HUES6 (cell line): ENCODE measurements around the gene PCSK5.

ENCODE experiments used
- H3K27ac ChIP-seq: 2 replicates; pipeline ENCODE4 v1.7.0; 2013; ENCODE audit warnings: low read depth, mild to moderate bottlenecking, low read length, inconsistent platforms
- H3K27me3 ChIP-seq: 2 replicates; pipeline ENCODE4 v1.6.1; 2013; ENCODE audit warnings: low read length; ENCODE audit not compliant: control insufficient read depth, insufficient read depth
- H3K36me3 ChIP-seq: 2 replicates; pipeline ENCODE4 v1.6.1; 2013; ENCODE audit warnings: low read length; ENCODE audit not compliant: control insufficient read depth, insufficient read depth
- H3K4me1 ChIP-seq: 2 replicates; pipeline ENCODE4 v1.6.1; 2013; ENCODE audit warnings: low read length; ENCODE audit not compliant: control insufficient read depth, insufficient read depth
- H3K4me3 ChIP-seq: 2 replicates; pipeline ENCODE4 v1.5.1; 2013; ENCODE audit warnings: low read depth, low read length
- H3K9ac ChIP-seq: one replicate; pipeline ENCODE4 v1.6.1; 2013; ENCODE audit warnings: mild to moderate bottlenecking, low read length
- H3K9me3 ChIP-seq: 2 replicates; pipeline ENCODE4 v1.6.1; 2013; ENCODE audit warnings: low read depth, low read length; ENCODE audit not compliant: control insufficient read depth, insufficient read depth

Gene PCSK5

GRCh38 chr9:76399856-76400255 lies 509.4 kb downstream of the PCSK5 start:
- Histone ChIP-seq H3K9me3 (no peaks in the 10 kb centered on the region), H3K9ac (no peak overlapping the region), H3K27ac (no peak overlapping the region), H3K27me3 (no peaks in the 10 kb centered on the region), H3K4me1 (no peaks in the 10 kb centered on the region), H3K36me3 (no peaks in the 10 kb centered on the region), H3K4me3 (no peak overlapping the region)

- Histone ChIP-seq H3K9ac (no peak overlapping the region), H3K9me3 (no peaks in the 10 kb centered on the region), H3K4me1 (no peaks in the 10 kb centered on the region), H3K36me3 (no peaks in the 10 kb centered on the region), H3K27me3 (no peaks in the 10 kb centered on the region), H3K27ac (no peak overlapping the region), H3K4me3 (no peak overlapping the region)
Measured at GRCh38 chr9:76400534-76401096, 510.1 kb downstream of the PCSK5 start.

- Histone ChIP-seq H3K9me3 (no peaks in the 10 kb centered on the region), H3K4me1 (no peaks in the 10 kb centered on the region), H3K27ac (no peak overlapping the region), H3K27me3 (no peaks in the 10 kb centered on the region), H3K4me3 (no peak overlapping the region), H3K36me3 (no peaks in the 10 kb centered on the region), H3K9ac (no peak overlapping the region)
Measured at GRCh38 chr9:76401176-76401575, 510.7 kb downstream of the PCSK5 start.

- Histone ChIP-seq H3K4me3 (no peak overlapping the region), H3K36me3 (no peaks in the 10 kb centered on the region), H3K4me1 (no peaks in the 10 kb centered on the region), H3K9ac (no peak overlapping the region), H3K27me3 (no peaks in the 10 kb centered on the region), H3K9me3 (no peaks in the 10 kb centered on the region), H3K27ac (no peak overlapping the region)
Measured at GRCh38 chr9:76401580-76402354, 511.3 kb downstream of the PCSK5 start.

GRCh38 chr9:76403352-76403751 lies 512.9 kb downstream of the PCSK5 start:
- Histone ChIP-seq H3K9ac (no peak overlapping the region), H3K9me3 (no peaks in the 10 kb centered on the region), H3K27me3 (no peaks in the 10 kb centered on the region), H3K27ac (no peak overlapping the region), H3K36me3 (no peaks in the 10 kb centered on the region), H3K4me3 (no peak overlapping the region), H3K4me1 (no peaks in the 10 kb centered on the region)

- Histone ChIP-seq H3K9ac (no peak overlapping the region), H3K9me3 (no peaks in the 10 kb centered on the region), H3K27me3 (no peaks in the 10 kb centered on the region), H3K27ac (no peak overlapping the region), H3K4me1 (no peaks in the 10 kb centered on the region), H3K36me3 (no peaks in the 10 kb centered on the region), H3K4me3 (no peak overlapping the region)
Measured at GRCh38 chr9:76404401-76404800, 513.9 kb downstream of the PCSK5 start.

- Histone ChIP-seq H3K9me3 (no peaks in the 10 kb centered on the region), H3K4me3 (no peak overlapping the region), H3K4me1 (no peaks in the 10 kb centered on the region), H3K27me3 (no peaks in the 10 kb centered on the region), H3K27ac (no peak overlapping the region), H3K36me3 (no peaks in the 10 kb centered on the region), H3K9ac (no peak overlapping the region)
Measured at GRCh38 chr9:76405340-76405739, 514.9 kb downstream of the PCSK5 start.

GRCh38 chr9:76405868-76406267 lies 515.4 kb downstream of the PCSK5 start:
- H3K4me3 ChIP-seq: no peak overlapping the region
- H3K27me3 ChIP-seq: no peaks in the 10 kb centered on the region
- H3K4me1 ChIP-seq: no peaks in the 10 kb centered on the region
- H3K9ac ChIP-seq: no peak overlapping the region
- no peak overlapping the region for H3K27ac ChIP-seq
- H3K9me3 ChIP-seq: no peaks in the 10 kb centered on the region
- no peaks in the 10 kb centered on the region for H3K36me3 ChIP-seq
